ENCODE data around the gene SLC1A3. TPM values are rescaled to one million over a fixed set of nuclear protein-coding genes. Genes with fewer than 3 reads are reported as not detected.

SLC1A3 gene
- total RNA-seq, 1 experiment from 2014 or later = 9.6 TPM

DNA sequence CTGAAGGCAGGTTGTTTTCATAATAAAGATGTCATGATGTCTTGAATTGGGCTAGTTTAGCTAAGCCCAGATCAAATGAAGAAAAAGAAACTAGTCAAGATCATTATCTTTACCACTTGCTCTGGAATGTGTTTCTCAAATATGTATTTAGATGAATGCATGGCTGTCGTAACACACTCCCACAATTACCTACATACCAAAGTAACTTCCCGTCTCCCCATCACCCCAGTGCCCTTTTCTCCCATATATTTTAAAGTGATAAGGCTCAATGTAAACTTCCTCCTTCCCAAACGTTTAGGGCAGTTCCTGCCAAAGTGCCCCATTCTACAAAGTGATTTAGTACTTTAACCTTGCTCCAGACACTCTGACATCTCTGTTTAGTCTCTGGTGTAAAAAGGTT is 61.4 kb downstream of the SLC1A3 start:
- intact Hi-C loops (cut with micrococcal nuclease) = no loop called here
- Mint-ChIP-seq H3K27me3 (ENCODE audit: insufficient read depth, unreplicated experiment) (no peaks in the 10 kb centered on the region), H3K36me3 (ENCODE audit: insufficient read depth, unreplicated experiment) (no peaks in the 10 kb centered on the region), H3K27ac (ENCODE audit: low read depth, unreplicated experiment) (no peak overlapping the region), H3K9me3 (ENCODE audit: unreplicated experiment) (no peaks in the 10 kb centered on the region), H3K4me1 (ENCODE audit: insufficient read depth, unreplicated experiment) (peaks cover 18% of the 10 kb centered on the region), H3K4me3 (ENCODE audit: unreplicated experiment) (no peak overlapping the region)
- no peak for DNase-seq (ENCODE audit: unreplicated experiment)
- BruUV-seq (replicated peaks) = no TSS peak
- TF ChIP-seq, protein P1, sequence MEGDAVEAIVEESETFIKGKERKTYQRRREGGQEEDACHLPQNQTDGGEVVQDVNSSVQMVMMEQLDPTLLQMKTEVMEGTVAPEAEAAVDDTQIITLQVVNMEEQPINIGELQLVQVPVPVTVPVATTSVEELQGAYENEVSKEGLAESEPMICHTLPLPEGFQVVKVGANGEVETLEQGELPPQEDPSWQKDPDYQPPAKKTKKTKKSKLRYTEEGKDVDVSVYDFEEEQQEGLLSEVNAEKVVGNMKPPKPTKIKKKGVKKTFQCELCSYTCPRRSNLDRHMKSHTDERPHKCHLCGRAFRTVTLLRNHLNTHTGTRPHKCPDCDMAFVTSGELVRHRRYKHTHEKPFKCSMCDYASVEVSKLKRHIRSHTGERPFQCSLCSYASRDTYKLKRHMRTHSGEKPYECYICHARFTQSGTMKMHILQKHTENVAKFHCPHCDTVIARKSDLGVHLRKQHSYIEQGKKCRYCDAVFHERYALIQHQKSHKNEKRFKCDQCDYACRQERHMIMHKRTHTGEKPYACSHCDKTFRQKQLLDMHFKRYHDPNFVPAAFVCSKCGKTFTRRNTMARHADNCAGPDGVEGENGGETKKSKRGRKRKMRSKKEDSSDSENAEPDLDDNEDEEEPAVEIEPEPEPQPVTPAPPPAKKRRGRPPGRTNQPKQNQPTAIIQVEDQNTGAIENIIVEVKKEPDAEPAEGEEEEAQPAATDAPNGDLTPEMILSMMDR (IDR thresholded peaks at IDR 0.05; ENCODE audit: unreplicated experiment) = no peak
- CTCF ChIA-PET = interaction anchor here (0.6 kb wide), 1 partner anchor 271 kb away, joined by 3 read pairs; no protein-coding TSS in a partner anchor
- POLR2A ChIA-PET = interaction anchor here (0.6 to 2.1 kb wide), 2 partner anchors 13 to 60 kb away, joined by 3 to 4 read pairs; no protein-coding TSS in a partner anchor

DNA sequence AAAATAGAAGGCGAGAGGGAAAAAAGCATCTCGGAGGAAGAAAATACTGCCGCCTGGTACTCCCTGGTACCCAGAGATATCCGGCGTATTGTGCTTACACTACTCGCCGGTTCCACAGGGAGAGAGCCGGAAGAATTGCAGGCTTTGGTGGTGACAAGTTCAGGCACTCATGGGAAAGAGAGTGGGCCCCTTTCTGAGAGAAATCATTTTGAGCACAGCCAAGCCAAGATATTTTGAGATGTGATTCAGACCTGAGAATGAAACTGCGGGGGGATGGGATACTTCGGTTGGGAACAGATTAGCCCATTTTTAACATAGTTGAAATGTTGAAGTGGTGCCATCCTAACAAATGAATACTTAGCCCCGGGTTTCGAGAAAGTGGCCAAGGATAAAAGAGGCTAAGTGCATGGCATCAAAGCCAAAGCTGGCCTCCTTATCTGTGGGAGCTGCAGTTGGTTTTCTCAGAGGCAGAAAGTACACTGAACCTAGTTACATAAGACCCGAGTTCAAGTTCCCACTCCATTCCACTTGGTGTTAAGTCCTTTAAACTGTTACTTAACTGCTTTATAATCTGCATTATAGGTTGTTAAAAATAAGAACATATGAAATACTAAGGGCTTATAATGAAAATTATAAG is 62.7 kb downstream of the SLC1A3 start:
- intact Hi-C loops (cut with micrococcal nuclease) = no loop called here
- no peaks in the 10 kb centered on the region for H3K27me3 Mint-ChIP-seq (ENCODE audit: insufficient read depth, unreplicated experiment)
- POLR2A ChIA-PET = interaction anchor here (0.6 to 2.1 kb wide), 2 partner anchors 8 to 62 kb away, joined by 3 to 4 read pairs; no protein-coding TSS in a partner anchor
- no TSS peak for BruUV-seq (replicated peaks)
- no peak overlapping the region for H3K27ac Mint-ChIP-seq (ENCODE audit: low read depth, unreplicated experiment)
- H3K4me1 Mint-ChIP-seq (ENCODE audit: insufficient read depth, unreplicated experiment) = peaks cover 18% of the 10 kb centered on the region
- H3K36me3 Mint-ChIP-seq (ENCODE audit: insufficient read depth, unreplicated experiment) = no peaks in the 10 kb centered on the region
- TF ChIP-seq, protein P1 (IDR thresholded peaks at IDR 0.05; ENCODE audit: unreplicated experiment) = no peak
- CTCF ChIA-PET = interaction anchor here (2.0 kb wide), 1 partner anchor 19 kb away, joined by 6 read pairs; no protein-coding TSS in a partner anchor
- DNase-seq (ENCODE audit: unreplicated experiment) = no peak
- no peaks in the 10 kb centered on the region for H3K9me3 Mint-ChIP-seq (ENCODE audit: unreplicated experiment)
- no peak overlapping the region for H3K4me3 Mint-ChIP-seq (ENCODE audit: unreplicated experiment)

DNA sequence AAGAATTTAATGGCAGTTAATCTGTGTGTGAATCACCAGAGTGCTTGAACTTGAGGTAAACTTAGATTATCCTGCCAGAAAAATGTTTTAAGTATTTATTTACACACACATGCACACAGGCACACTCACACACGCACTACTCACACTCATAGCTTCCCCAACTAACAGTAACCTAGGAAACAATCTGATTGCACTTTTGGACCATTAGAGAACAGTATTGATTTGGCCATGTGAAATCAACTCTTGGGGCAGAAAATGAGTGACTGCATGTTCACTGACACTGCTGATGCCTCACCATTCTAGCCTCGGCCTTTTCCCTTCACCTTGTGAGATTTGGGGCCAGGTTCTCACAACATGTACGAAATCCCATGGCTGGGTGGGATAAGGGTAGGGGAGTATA is 64.1 kb downstream of the SLC1A3 start:
- Mint-ChIP-seq H3K27me3 (ENCODE audit: insufficient read depth, unreplicated experiment) (no peaks in the 10 kb centered on the region), H3K36me3 (ENCODE audit: insufficient read depth, unreplicated experiment) (no peaks in the 10 kb centered on the region), H3K9me3 (ENCODE audit: unreplicated experiment) (no peaks in the 10 kb centered on the region), H3K27ac (ENCODE audit: low read depth, unreplicated experiment) (no peak overlapping the region), H3K4me3 (ENCODE audit: unreplicated experiment) (no peak overlapping the region), H3K4me1 (ENCODE audit: insufficient read depth, unreplicated experiment) (peaks cover 10% of the 10 kb centered on the region)
- DNase-seq (ENCODE audit: unreplicated experiment) = no peak
- intact Hi-C loops (cut with micrococcal nuclease) = no loop called here
- POLR2A ChIA-PET = no interaction called here
- TF ChIP-seq, protein P1 (IDR thresholded peaks at IDR 0.05; ENCODE audit: unreplicated experiment) = no peak
- no TSS peak for BruUV-seq (replicated peaks)
- CTCF ChIA-PET = interaction anchor here (0.8 kb wide), 1 partner anchor 20 kb away, joined by 3 read pairs; no protein-coding TSS in a partner anchor

DNA sequence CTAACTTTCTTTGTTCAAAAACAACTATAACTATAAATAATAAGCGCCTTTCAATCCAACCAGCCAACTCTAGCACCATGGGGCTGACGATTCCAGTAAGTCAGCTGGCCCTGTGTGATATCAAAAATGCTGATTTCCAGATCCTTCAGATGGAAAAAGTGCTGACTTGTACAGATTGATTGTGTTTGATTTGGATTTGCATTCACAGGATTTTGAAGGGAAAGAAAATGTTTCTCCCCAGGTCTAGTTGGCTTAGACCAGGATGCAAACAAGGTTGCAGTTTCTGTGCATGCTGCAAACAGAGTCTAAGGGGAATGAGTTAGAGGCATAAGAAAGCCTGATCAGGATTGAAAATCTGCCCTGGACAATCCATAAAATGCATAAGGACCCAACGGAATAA is 68.9 kb downstream of the SLC1A3 start:
- Mint-ChIP-seq H3K4me1 (ENCODE audit: insufficient read depth, unreplicated experiment) (no peaks in the 10 kb centered on the region), H3K9me3 (ENCODE audit: unreplicated experiment) (no peaks in the 10 kb centered on the region)

More for the DNA sequence above, 68.9 kb downstream of the SLC1A3 start:
- ChIA-PET POLR2A (no interaction called here), CTCF (interaction anchor here (0.7 to 1.2 kb wide), 4 partner anchors 12 to 257 kb away, joined by 3 to 6 read pairs (median 4); no protein-coding TSS in a partner anchor)
- no TSS peak for BruUV-seq (replicated peaks)
- TF ChIP-seq, protein P1 (IDR thresholded peaks at IDR 0.05; ENCODE audit: unreplicated experiment) = no peak
- Mint-ChIP-seq H3K27ac (ENCODE audit: low read depth, unreplicated experiment) (no peak overlapping the region), H3K4me3 (ENCODE audit: unreplicated experiment) (no peak overlapping the region), H3K27me3 (ENCODE audit: insufficient read depth, unreplicated experiment) (no peaks in the 10 kb centered on the region), H3K36me3 (ENCODE audit: insufficient read depth, unreplicated experiment) (no peaks in the 10 kb centered on the region)
- intact Hi-C loops (cut with micrococcal nuclease) = no loop called here
- no peak for DNase-seq (ENCODE audit: unreplicated experiment)
